Stimulated activated CD4-positive, alpha-beta T cell treated with anti-CD3 and anti-CD28 coated beads, Interleukin-1b, Interleukin-23, amount 100 ng/mL, for 4 hours (primary cell): ENCODE data around the gene GSTT2.

Experiments
- DNase-seq, 2 donors: peaks; one replicate each; pipeline ENCODE4 v3.0.0-alpha.2; 2020; ENCODE audit warnings: low read depth in 2 of 2

Gene GSTT2

GRCh38 chr22:24008381-24009226 is 28.7 kb downstream of the GSTT2 start:
- no peak for DNase-seq

GRCh38 chr22:24009227-24010017 is 29.5 kb downstream of the GSTT2 start:
- DNase-seq = no peak

- DNase-seq = no peak
Measured at GRCh38 chr22:24010018-24010391, 30.1 kb downstream of the GSTT2 start.

- DNase-seq = no peak
Measured at GRCh38 chr22:24011735-24012068, 31.8 kb downstream of the GSTT2 start.

- no peak for DNase-seq
Measured at GRCh38 chr22:24016156-24016555, 36.2 kb downstream of the GSTT2 start.

- DNase-seq = no peak
Measured at GRCh38 chr22:24021304-24021703, 41.4 kb downstream of the GSTT2 start.

- DNase-seq = no peak
Measured at GRCh38 chr22:24023204-24023789, 43.4 kb downstream of the GSTT2 start.

- DNase-seq = no peak
Measured at GRCh38 chr22:24024354-24024753, 44.4 kb downstream of the GSTT2 start.

GRCh38 chr22:24025475-24025874 is 45.5 kb downstream of the GSTT2 start:
- DNase-seq = no peak

GRCh38 chr22:24026056-24026455 is 46.1 kb downstream of the GSTT2 start:
- no peak for DNase-seq

GRCh38 chr22:24026733-24027132 is 46.8 kb downstream of the GSTT2 start:
- no peak for DNase-seq

GRCh38 chr22:24027389-24027975 is 47.5 kb downstream of the GSTT2 start:
- no peak for DNase-seq

- DNase-seq = no peak
Measured at GRCh38 chr22:24027991-24028390, 48.1 kb downstream of the GSTT2 start.

- no peak for DNase-seq
Measured at GRCh38 chr22:24028533-24028932, 48.6 kb downstream of the GSTT2 start.

GRCh38 chr22:24029304-24029703 is 49.4 kb downstream of the GSTT2 start:
- DNase-seq = no peak

- no peak for DNase-seq
Measured at GRCh38 chr22:24030186-24030702, 50.3 kb downstream of the GSTT2 start.
